Melanocyte of skin (primary cell): ENCODE results near the gene ADAMTS20. TPM values are rescaled to one million over a fixed set of nuclear protein-coding genes. Genes with fewer than 3 reads are reported as not detected.

Experiments used
- total RNA-seq, 2 donors: library from RNA; depleted of rRNA; stranded (reverse); fragments of >200 nt; gene quantifications; 2 replicates each; pipeline ENCODE4 v1.2.3, GENCODE V29; 2012

Gene ADAMTS20, protein sequence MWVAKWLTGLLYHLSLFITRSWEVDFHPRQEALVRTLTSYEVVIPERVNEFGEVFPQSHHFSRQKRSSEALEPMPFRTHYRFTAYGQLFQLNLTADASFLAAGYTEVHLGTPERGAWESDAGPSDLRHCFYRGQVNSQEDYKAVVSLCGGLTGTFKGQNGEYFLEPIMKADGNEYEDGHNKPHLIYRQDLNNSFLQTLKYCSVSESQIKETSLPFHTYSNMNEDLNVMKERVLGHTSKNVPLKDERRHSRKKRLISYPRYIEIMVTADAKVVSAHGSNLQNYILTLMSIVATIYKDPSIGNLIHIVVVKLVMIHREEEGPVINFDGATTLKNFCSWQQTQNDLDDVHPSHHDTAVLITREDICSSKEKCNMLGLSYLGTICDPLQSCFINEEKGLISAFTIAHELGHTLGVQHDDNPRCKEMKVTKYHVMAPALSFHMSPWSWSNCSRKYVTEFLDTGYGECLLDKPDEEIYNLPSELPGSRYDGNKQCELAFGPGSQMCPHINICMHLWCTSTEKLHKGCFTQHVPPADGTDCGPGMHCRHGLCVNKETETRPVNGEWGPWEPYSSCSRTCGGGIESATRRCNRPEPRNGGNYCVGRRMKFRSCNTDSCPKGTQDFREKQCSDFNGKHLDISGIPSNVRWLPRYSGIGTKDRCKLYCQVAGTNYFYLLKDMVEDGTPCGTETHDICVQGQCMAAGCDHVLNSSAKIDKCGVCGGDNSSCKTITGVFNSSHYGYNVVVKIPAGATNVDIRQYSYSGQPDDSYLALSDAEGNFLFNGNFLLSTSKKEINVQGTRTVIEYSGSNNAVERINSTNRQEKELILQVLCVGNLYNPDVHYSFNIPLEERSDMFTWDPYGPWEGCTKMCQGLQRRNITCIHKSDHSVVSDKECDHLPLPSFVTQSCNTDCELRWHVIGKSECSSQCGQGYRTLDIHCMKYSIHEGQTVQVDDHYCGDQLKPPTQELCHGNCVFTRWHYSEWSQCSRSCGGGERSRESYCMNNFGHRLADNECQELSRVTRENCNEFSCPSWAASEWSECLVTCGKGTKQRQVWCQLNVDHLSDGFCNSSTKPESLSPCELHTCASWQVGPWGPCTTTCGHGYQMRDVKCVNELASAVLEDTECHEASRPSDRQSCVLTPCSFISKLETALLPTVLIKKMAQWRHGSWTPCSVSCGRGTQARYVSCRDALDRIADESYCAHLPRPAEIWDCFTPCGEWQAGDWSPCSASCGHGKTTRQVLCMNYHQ (N-terminal part only)
- total RNA-seq: not detected

DNA sequence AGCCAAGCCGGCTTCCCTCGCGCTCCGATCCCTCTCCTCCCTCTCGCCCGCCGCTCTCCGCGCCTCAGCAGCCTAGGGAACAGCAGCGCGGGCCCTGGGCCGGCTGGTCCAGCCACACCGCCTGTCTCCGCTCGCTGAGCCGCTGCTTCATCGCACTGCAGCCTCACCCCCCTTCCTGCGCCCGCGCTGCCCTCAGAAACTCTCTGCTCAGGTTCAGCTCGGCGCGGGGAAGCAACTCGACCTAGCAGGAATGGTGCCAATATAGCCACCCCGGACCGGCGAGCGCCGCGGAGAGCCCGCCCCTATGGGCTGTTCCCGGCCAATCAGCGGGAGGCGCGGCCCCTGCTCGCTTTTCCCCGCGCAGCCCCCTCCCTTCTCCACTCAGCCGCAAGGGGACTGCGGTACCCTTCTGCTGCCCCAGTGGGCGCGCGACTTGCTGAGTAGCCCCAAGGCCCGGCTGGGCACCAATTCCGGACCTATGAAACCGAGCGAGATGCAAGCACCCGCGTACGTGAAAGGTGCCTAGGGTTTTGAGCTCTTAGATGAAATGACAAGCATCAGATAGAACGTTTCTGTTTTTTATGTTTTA is at the start of gene ADAMTS20:
TSS of gene ADAMTS20 (minus strand) at position 233 of the 589 bp plus-strand sequence. CDS start 282 bp downstream, outside the sequence.

Other genes with a start within 250 kb of the ADAMTS20 start
- gene PUS7L, start 206.6 kb upstream of the ADAMTS20 start, total RNA-seq: 10 to 100 TPM in 1 of 2 donors, 1 to 10 TPM in 1; 10.0 to 10.3 TPM
- gene IRAK4, start 206.7 kb upstream of the ADAMTS20 start, total RNA-seq: 10 to 100 TPM; 15.5 to 19.6 TPM